HG02678 (cell line): ENCODE data around the gene UCP3.

Experiments
- ATAC-seq: cut with Tn5 transposase; IDR thresholded peaks from one replicate; pipeline ENCODE4 v1.9.1; 2021; ENCODE audit warnings: mild to moderate bottlenecking, moderate library complexity; ENCODE audit not compliant: unreplicated experiment

UCP3 gene, protein sequence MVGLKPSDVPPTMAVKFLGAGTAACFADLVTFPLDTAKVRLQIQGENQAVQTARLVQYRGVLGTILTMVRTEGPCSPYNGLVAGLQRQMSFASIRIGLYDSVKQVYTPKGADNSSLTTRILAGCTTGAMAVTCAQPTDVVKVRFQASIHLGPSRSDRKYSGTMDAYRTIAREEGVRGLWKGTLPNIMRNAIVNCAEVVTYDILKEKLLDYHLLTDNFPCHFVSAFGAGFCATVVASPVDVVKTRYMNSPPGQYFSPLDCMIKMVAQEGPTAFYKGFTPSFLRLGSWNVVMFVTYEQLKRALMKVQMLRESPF

DNA sequence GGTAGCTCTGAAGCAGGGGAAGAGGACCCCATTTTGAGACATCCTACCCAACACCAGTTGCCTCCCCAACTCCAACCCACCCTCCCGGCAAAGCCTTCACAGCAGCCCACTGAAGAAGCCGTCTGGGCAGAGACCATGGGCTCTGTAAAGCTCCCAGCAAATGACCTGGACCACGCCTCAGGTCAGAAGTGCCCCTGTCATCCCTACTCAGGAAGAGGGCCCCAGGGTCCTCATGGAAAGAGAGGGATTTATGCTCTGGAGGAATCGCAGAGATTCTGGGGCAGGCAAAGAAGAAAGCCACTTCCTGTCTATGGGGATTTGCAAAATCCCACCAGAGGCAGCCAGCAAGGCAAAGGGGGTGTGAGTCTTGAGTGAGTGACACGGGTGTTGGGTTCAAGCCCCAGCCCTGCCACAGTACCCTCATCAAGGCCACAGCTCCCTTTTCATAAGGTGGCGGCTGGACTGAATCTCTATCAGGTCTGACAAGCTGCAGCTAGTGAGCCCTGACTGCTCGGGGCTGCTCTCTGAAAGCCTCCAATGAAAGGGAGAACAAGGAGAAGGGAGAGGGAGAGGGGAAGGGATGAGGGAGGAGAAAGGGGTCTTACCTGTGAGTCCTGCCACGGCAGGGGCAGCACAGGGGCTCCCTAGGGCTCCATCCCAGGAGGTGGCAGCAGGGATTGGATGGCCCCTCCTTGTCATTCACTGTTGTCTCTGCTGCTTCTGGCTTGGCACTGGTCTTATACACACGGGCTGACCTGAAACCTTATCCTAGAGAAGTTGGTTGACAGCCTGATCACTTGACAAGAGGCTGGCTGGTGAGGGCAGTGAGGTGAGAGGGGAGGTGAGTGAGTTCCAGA, at the start of gene UCP3:
Gene UCP3 (minus strand): TSS at position 713 of the 857 bp plus-strand sequence. CDS start 2,043 bp downstream, outside the sequence.
- no peak for ATAC-seq

DNA sequence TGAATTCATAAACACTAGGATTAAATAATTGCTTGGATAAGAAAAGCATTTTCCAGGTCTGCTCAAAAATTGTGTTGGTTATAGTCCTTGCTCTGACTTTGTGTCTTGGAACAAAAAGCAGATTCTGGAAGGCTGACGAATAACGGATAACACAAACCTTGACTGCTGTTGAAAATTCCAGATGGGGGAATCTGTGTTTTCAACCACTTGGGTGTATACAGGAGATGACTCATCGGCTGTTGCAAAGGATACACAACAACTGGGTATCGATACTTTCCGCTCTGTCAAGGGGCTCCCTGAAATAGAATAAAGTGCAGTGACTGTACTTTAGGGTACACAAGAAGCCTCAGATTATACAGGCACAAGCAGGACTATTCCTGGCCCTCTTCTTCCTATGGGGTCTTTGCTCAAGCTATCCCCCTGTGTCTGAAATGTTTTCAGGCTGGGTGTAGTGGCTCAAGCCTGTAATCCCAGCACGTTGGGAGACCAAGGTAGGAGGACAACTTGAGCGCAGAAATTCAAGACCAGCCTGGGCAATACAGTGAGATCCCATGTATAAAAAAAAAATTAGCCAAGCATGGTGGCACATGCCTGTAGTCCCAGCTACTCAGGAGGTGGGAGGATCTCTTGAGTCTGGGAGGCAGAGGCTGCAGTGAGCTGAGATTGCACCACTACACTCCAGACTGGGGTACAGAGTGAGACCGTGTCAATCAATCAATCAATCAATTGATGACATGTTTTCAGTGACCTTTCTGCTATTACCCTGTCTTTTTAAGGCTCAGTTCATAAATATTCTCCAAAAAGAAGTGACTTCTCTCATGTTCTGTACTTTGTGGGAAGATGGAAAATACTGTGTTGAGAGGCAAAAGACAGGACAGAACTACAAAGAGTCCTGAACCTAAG, 48.6 kb upstream of the UCP3 start:
- no peak for ATAC-seq

DNA sequence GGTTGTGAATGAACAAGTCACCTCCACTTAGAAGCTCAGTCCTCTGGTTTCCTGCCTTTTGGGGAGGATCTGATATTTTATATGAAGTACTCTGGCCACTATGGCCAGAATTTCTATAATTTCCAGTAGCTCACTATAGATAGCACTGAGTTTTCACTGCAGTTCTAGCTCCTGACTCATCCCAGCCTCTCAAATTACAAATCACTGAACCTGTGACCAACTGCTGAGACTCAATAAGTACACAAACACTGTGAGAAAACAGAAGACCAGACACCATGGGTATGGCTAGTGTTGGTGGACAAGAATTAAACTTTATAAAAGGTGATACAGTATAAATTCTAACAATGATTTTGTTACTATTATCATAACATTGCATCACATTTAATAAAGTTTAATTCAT, 47.1 kb upstream of the UCP3 start:
- ATAC-seq = no peak

DNA sequence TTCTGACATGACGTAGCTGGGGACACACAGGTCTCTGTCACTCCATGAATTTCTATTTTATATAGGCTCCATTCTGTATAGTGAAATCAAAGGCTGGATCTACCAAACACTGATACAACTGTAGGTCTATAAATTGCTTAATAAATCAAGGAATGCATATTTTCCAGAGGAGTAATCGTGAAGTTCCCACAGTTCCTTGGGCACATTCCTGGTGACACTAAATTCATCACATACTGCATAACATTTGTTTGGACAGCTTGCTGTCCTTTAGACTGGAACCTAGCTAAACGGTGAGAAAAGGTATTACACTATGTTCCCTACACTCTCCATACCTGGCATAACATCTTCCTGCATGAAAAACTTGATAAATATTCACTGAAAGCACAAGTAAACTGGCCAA, 41.6 kb upstream of the UCP3 start:
- no peak for ATAC-seq

DNA sequence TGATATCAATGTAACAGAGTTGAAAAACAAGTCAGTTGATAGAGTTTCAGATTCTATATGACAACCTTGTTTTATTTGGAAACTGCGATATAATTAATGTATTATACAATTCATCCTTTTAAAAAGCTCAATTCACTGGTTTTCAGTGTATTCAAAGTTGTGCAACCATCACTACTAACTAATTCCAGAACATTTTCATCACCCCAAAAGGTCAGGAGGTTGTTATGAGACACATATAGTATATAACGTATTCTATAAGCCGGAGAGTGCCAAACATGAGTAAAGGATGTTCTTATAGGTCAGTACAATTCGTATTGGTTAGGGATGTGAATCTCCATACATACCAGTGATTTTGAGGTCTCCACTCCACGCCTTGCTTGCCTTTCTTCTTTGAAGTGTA, 40.1 kb upstream of the UCP3 start:
- no peak for ATAC-seq

DNA sequence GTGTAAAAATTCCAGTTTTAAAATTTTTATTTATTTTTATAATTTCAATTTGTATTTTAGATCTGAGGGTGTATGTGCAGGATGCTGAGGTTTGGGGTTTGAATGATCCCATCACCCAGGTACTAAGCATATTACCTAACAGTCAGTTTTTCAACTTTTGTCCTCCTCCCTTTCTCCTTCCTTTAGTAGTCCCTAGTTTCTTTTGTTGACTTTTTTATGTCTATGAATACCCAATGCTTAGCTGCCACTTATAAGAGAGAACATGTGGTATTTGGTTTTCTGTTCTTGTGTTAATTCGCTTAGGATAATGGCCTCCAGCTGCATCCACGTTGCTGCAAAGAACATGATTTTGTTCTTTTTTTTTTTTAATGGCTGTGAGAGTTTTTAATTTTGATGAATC, 35.7 kb upstream of the UCP3 start:
- ATAC-seq = no peak

DNA sequence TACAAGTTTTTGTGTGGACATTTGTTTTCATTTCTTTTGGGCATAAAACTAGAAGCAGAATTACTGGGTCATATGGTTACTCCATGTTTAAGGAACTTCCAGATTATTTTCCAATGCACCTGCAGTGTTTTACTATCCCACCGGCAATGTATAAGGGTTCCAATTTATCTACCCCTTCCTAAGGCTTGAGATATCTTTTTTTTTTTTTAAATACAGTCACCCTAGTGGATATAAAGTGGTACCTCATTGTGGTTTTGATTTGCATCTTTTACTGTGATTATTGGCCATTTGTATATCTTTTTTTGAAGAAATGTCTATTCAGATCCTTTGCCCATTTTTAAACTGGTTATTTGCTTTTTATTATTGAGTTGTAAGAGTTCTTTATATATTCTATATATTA, 34.6 kb upstream of the UCP3 start:
- no peak for ATAC-seq

DNA sequence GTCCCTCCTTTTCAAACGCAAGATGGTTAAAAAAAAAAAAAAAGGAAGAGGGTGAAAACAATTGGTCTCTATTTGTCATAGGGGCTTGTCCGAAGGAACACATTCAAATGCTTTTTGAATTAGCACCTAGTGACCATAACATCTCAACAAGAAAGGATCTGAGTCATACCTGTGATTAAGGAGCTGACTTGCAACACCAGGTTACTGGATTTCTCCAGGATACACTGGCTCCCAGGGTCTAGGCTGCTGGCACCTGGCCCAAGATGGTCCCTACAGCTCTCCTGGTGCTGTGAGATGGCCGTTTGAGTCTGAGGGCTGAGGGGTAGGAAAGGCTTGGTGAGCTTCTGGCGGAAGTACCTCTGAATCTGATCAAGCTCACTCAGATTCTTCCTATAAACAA, 28.4 kb upstream of the UCP3 start:
- no peak for ATAC-seq

DNA sequence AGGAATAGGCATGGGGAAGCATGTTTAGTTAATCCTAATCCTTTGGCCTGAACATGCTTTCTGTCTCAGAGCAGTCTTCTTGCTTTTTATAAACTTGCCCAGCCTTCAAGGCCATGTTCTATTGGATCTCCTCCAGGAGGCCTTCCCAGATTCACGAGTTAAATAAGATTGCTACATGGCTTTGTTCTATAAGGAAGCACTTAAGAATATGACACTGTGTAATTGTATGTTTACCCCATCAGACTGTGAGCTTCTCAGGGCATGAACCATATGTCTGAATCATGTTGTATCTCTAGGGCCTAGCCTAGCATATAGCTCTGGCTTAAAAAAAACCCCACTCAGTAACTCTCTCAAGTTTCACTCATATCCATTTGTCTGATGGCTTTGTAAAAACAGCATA, 26.4 kb upstream of the UCP3 start:
- ATAC-seq = no peak

DNA sequence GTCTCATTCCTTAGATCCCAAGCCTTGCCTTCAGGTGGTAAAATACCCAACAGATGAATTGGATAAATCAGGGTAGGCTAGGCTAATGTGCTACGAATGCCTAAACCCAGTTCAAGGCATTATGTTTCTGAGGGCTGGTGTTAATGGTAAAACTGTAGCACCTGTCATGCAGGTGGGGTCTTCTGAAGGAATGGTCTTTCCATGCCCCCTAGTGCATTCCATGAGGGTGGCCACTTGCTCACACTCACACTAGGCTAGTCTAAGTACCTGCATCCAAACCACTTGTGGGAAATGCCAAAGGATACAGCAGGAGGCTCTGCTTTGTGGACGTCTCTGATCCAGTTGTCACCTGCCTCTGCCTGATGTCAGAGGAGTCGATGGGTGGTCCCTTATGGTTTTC, 24.2 kb upstream of the UCP3 start:
- no peak for ATAC-seq

DNA sequence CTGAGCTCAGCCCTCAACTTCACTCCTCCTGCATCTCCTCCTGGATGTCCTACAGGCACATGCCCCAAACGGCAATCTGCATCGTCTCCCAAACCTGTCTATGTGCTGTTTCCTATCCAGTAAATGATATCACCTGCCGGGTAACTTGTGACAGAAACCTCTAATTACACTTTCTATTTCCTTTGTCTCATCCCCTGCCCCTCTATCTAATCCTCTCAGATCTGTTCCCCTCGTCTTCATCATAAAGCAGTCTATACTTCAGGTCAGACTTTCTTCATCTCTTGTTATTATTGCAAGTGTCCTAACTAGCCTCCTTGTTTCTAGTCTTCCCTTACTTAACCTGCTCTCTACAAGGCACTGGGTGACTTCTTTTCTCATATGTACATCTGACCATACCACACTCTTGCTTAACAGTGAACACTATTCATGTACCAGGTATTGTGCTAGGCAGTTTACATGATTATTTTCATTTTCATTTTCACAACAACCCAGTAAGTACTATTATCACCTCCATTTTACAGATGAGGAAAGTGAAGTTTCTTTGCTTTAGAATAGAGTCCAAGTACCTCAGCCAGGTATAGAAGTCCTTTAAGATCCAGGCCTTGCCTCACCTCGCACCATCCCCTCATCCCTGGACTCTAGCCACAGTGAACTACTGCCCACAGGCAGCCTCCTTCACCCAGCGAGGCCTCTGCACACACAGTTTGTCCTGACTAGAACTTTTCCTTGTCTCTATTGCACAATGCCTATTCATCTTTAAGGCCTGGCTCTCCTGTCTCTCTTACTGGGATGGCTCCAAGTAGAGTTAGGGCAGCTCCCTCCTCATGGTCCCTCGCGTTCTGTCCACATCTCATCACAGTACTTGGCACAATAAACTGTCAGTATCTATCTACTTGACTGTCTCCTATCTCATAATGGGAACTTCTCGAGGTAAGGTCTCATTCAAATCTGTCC, 22.1 kb upstream of the UCP3 start:
- ATAC-seq = no peak

DNA sequence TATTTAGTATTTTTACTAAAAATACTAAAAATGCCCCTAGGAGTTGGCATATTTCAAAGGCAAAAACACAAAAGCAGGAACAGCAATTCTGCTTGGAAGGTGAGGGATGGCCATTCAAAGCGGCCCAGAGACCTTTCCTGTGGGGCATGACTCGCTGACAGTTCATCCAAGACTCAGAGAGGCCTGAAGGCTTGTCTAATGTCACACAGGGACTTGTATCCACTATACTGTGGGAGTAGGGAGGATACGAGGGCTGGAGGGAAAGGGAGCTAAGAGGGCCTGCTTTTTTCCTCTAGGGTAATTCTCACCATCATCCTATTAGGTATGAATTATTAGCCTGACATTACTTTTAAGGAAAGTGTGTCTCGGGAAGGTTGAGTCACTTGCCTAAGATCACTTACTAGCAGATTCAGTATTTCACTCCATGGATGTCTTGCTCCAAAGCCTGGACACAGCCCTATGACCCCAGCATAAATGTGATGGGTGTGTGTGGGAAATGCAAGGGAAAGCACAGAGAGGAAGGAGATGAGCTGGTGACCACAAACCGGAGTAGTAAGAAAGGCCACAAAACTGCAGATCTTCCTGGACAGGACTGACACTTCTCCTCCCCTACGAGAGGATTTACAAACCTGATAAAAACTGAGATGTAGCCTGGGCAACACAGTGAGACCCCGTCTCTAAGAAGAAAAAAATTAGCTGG, 16.7 kb upstream of the UCP3 start:
- no peak for ATAC-seq

DNA sequence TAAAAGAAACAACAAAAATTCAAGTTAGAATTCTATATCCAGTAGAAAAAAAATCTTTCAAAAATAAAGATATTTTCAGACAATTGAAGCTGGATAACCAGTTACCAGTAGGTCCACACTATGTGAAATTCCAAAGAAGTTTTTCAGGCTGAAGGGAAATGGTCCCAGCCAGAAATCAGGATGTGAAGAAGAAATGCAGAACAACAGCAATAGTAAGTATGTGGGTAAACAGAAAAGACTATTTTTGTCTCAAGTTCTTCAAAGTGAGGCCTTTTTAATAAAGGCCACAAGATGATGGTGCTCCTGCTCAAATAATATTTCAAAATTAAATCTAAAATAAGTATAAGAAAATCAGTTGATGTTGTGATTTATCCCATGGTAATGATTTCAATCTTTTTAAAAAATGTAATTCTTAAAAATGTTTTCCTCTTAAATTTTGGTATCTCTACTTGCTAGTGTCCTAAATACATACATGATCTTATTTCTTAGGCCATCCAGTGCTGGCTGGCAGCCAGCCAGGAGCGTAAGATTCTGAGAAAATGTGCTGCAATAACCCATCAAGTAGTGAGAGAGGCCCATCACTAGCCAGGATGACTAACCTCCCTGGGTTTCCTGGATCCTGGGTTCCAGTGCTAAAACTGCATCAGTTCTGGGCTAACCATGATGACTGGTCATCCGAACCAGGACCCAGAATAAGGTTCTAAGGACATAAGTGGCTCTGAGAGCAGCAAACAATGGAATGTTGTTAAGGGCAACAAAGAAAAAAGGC, 15.6 kb upstream of the UCP3 start:
- ATAC-seq = no peak

DNA sequence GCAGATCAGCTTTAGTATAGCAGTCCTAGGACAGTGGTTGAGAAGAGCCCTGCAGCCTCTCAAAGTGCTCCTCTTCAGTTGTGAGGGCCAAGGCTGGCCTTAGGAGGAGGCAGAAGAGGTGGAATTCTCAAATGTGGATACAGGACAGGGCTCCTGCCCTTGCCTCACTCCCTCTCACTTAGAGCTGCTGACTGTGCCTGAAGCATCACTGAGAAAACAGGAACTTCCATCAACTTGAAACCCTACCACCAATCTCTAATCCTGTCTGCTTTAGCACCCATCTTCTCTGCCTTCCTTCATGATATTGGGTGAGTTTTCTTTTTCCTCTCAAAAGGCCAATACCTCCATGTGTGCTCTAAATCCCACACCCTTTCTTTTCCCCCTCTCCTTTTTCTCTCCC, 14.4 kb upstream of the UCP3 start:
- no peak for ATAC-seq

DNA sequence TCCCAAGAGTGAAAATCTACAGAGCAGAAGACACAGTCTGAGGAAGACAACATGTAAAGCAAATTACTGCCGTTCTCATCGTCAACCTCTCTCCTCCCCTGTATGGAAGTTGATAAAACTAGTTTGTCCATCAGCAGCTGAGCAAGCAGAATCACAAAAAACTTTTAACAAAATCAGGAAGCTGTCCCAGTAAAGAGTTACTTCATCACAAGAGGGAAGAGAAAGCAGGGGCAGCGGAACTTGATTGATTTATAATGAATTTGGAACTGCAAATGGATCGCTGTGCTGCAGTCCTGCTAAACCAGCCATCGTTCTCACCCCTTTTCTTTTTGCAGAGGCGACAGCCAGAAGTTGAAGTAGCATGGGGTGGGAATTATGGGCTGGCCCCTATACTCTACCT, 13.7 kb upstream of the UCP3 start:
- no peak for ATAC-seq

DNA sequence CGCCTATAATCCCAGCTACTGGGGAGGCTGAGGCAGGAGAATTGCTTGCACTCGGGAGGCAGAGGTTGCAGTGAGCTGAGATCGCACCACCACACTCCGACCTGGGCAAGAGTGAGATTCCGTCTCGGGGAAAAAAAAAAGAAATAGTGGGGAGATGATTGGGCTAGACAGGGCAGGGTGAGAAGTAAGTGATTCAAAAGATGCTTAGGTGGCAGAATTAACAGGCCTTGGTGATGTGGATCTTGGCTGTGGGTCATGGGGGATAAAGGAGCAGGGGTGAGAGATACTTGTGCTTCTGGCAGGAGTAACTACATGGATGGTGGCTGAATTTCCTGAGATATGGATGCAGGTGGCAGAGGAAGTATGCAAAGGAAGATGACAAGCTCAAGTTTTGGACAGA, 13.1 kb upstream of the UCP3 start:
- no peak for ATAC-seq

DNA sequence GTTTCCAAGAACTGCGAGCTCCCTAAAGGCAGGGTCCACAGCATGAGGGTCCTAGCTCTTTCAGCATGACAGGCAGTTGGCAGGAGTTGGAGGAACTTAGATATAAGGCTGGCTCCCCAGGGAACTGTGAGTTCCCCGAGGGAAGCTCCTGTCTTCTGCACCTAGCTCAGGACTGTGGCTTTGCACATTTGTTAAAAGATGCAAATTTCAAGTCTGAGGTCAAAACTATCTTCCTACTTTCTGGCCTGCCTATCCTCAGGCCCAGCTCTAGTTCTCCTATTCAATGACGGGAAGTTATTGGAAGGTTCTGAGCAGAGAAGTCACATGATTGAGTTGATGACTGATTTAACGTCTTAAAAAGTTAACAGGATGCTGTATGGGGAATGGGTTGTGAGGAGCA, 11.7 kb upstream of the UCP3 start:
- ATAC-seq = no peak

DNA sequence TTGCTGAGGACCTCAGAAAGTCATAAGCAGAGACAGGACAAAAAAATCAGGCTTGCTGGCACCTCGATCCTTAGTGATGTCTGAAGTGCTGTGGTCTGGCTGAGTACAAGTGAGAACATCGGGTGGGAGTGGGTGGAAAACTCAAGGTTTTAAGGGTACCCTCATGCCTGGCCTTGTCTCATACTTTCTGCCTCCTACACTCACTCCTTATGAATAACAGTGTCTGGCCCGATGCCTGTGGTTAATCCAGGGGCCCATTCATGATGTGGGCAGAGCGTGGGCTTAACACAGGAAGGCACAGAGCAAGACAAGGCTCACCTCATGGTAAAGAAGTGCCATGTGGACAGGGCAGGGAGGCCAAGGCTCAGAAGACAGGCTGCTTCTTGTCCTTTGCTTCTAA, 11.0 kb upstream of the UCP3 start:
- ATAC-seq = no peak
